ENCODE measurements around the gene MAP6. TPM values are rescaled to one million over a fixed set of nuclear protein-coding genes. Genes with fewer than 3 reads are reported as not detected.
"Not testable (repeated sequence)": the region's sequence is repeated elsewhere in the genome, so short reads cannot be mapped to it uniquely, and the experiment has no call there.

MAP6 gene
- total RNA-seq, 2 donors from 2014 or later, result 0.06 TPM; not detected in 1

DNA sequence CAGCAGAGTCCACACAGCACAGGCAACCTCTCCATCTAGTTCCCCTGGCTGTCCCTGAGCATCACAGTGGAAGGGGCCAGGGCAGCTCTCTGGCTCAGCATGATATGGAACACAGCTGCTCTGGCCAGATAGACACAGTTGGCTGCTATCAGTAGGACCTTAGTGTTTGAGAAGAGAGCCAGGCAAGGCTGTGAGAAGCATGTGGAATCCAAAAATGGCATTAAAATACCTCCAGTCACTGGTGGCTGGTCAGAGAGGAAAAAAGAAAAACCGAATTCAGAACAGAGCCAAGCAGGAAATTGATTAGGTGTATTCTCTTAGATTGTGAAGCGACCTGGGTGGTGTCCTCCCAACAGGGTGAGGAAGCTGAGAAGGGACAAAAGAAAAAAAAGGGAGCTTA, 78.9 kb downstream of the MAP6 start:
- Mint-ChIP-seq H3K9me3 (no peaks in the 10 kb centered on the region), H3K36me3 (no peaks in the 10 kb centered on the region), H3K27ac (no peak overlapping the region)
- no peak for DNase-seq (ENCODE audit: low spot score in 2 of 2)
- no peak for ATAC-seq

GRCh38 chr11:75589051-75589450, 79.8 kb downstream of the MAP6 start:
- no peaks in the 10 kb centered on the region for H3K9me3 Mint-ChIP-seq
- ATAC-seq, result no peak
- H3K27ac Mint-ChIP-seq, result no peak overlapping the region
- DNase-seq (ENCODE audit: low spot score in 2 of 2), result no peak
- H3K36me3 Mint-ChIP-seq, result no peaks in the 10 kb centered on the region

GRCh38 chr11:75588051-75588481, 80.8 kb downstream of the MAP6 start:
- no peaks in the 10 kb centered on the region for H3K9me3 Mint-ChIP-seq
- no peak for ATAC-seq
- no peaks in the 10 kb centered on the region for H3K36me3 Mint-ChIP-seq
- DNase-seq (ENCODE audit: low spot score in 2 of 2), result no peak
- H3K27ac Mint-ChIP-seq, result no peak overlapping the region

DNA sequence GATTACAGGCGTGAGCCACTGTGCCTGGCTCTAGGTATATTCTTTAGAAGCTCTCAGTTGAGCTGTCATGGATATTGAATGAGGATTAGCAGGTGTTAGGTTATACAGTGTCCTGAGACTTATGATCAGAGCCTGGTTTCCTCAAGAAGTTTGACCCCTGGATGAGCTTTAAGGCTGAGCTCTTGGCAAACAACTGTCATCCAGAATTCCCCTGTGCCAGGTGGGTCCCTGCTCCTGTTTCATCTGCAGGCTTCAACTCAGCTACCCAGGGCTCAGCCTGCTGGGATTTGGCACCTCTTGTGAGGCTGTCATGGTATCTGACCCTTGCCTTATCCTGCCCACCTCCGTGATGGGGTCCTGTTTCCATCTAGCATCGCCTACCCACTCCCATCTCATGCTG, 82.4 kb downstream of the MAP6 start:
- H3K27ac Mint-ChIP-seq, result no peak overlapping the region

GRCh38 chr11:75585293-75585670, 83.6 kb downstream of the MAP6 start:
- no peak for ATAC-seq
- Mint-ChIP-seq H3K9me3 (no peaks in the 10 kb centered on the region), H3K36me3 (no peaks in the 10 kb centered on the region)

More for the DNA sequence above, 82.4 kb downstream of the MAP6 start:
- no peak for ATAC-seq
- DNase-seq (ENCODE audit: low spot score in 2 of 2), result no peak
- H3K9me3 Mint-ChIP-seq, result no peaks in the 10 kb centered on the region
- H3K36me3 Mint-ChIP-seq, result no peaks in the 10 kb centered on the region

DNA sequence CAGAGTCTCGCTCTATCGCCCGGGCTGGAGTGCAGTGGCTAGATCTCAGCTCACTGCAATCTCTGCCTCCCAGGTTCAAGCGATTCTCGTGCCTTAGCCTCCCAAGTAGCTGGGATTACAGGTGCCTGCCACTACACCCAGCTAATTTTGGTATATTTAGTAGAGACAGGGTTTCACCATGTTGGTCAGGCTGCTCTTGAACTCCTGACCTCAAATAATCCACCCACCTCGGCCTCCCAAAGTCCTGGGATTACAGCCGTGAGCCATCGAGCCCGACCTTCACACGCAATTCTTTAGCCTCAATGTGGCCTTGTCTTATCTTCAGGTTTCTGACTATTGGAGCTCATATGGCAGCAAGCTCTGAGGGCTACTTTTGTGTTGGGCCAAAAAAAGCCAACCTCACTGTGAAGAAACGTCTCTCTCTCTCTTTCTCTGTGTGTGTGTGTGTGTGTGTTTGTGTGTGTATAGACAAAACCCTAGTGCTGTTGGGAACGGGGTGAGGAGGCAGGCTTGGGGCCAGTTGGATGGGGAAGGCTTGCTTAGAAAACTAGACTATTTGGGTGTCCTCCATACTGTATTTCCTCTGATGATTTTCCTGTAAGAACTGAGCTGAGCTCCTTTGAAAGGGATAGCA, 84.1 kb downstream of the MAP6 start:
- DNase-seq (ENCODE audit: low spot score in 2 of 2); H3K9me3 Mint-ChIP-seq; H3K36me3 Mint-ChIP-seq; ATAC-seq: not testable (repeated sequence)
- H3K27ac Mint-ChIP-seq, result peak overlapping the region in 1 of 2 donors; percentile 39

More at GRCh38 chr11:75585293-75585670, 83.6 kb downstream of the MAP6 start:
- no peak for DNase-seq (ENCODE audit: low spot score in 2 of 2)
- no peak overlapping the region for H3K27ac Mint-ChIP-seq

- DNase-seq (ENCODE audit: low spot score in 2 of 2) (no peak), ATAC-seq (peak; percentile 6 to 17)
- H3K27ac Mint-ChIP-seq, result peak overlapping the region in 1 of 2 donors; percentile 79
- no peaks in the 10 kb centered on the region for H3K36me3 Mint-ChIP-seq
- no peaks in the 10 kb centered on the region for H3K9me3 Mint-ChIP-seq
Observed at GRCh38 chr11:75583718-75584658, 84.8 kb downstream of the MAP6 start.

DNA sequence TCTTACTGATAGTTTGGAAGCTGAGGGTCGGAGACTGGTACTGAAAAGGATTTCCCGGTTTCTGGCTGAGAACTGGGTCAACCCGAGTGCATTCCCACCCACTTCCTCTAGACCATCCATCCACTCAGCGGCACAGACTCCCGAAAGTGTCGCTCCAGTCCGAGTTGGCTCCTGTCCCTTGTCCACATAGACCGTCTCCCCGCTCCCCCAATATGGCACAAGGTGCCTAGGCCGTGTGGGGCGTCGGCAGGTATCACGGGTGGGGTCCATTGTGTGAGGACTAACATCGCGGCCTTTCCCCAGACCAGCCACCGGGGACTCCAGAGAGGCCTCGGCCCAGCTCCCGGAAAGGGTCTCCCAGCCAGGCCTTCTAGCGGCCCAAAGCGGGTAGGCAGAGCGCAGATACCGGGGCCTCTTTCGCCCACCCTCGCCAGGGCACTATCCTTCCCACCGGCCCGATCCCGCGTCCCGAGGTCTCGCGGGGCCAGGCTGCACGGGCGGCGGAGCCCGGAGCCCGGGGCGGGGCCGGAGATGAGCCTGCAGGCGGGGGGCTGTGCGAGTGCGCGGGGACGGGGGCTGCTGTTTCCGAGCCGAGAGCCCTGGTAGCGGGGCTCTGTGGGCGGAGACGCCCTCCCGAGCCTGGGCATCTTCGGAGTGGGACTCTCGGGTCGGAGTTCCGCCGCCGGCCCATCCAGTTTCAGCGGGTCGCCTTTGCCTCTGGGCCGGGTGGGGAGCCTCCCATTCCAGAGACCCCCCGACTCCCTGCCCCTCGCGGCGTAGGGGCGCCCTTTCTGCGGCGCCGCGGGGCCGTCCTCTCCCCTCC, 85.7 kb downstream of the MAP6 start:
- DNase-seq (ENCODE audit: low spot score in 2 of 2), result peak in 1 of 2 donors; percentile 73
- H3K36me3 Mint-ChIP-seq, result no peaks in the 10 kb centered on the region
- H3K27ac Mint-ChIP-seq, result peak overlapping the region; percentile 4 to 70

GRCh38 chr11:75582506-75582894, 86.3 kb downstream of the MAP6 start:
- H3K9me3 Mint-ChIP-seq, result no peaks in the 10 kb centered on the region
- peak; percentile 17 to 44 for ATAC-seq
- no peaks in the 10 kb centered on the region for H3K36me3 Mint-ChIP-seq
- no peak for DNase-seq (ENCODE audit: low spot score in 2 of 2)
- peak overlapping the region; percentile 4 to 70 for H3K27ac Mint-ChIP-seq

More for the DNA sequence above, 85.7 kb downstream of the MAP6 start:
- no peaks in the 10 kb centered on the region for H3K9me3 Mint-ChIP-seq
- peak; percentile 86 to 96 for ATAC-seq

- Mint-ChIP-seq H3K36me3 (no peaks in the 10 kb centered on the region), H3K9me3 (no peaks in the 10 kb centered on the region), H3K27ac (no peak overlapping the region)
- ATAC-seq, result no peak
- no peak for DNase-seq (ENCODE audit: low spot score in 2 of 2)
Observed at GRCh38 chr11:75579841-75580240, 89.0 kb downstream of the MAP6 start.

DNA sequence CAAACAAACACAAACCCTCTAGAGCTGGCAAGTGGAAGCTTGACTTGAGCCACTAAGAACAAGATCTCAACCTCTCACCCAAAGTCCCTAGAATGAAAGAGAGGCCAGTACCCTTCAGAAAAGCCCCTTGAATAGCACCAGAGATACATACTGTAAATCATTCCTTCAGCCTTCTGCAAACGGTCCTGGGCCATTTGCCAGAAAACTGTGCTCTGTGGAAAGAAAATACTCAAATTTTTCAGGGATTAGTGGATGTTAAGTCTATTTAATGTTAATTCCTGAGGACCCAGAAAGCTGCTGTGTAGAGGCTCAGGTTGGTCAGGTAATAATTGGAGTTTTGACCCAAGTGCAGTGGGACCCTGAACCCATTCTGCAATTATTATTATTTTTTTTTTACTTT, 89.9 kb downstream of the MAP6 start:
- H3K36me3 Mint-ChIP-seq, result no peaks in the 10 kb centered on the region
- ATAC-seq, result no peak
- H3K9me3 Mint-ChIP-seq, result no peaks in the 10 kb centered on the region
- DNase-seq (ENCODE audit: low spot score in 2 of 2), result no peak
- no peak overlapping the region for H3K27ac Mint-ChIP-seq

DNA sequence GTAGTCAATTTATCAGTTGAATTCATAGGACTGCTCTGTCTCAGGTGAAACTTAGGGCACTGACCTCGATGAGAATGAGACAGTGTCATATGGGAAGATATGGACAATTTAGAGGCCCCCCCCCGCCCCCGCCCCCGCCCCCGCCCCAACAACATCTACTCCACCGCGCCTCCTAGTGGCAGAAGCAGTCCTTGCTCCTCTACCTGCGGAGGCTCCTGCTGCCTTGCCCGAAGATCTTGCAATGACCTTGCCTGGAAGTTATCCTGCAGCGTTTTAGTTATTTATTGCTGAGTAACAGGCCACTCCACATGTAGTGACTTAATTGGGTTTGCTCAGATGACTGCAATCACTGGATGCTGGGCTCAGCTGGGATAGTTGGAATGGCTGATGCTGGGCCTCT, 91.6 kb downstream of the MAP6 start:
- Mint-ChIP-seq H3K27ac (no peak overlapping the region), H3K36me3 (no peaks in the 10 kb centered on the region), H3K9me3 (no peaks in the 10 kb centered on the region)
- DNase-seq (ENCODE audit: low spot score in 2 of 2), result peak in 1 of 2 donors; percentile 65
- ATAC-seq, result peak in 1 of 2 donors; percentile 20

DNA sequence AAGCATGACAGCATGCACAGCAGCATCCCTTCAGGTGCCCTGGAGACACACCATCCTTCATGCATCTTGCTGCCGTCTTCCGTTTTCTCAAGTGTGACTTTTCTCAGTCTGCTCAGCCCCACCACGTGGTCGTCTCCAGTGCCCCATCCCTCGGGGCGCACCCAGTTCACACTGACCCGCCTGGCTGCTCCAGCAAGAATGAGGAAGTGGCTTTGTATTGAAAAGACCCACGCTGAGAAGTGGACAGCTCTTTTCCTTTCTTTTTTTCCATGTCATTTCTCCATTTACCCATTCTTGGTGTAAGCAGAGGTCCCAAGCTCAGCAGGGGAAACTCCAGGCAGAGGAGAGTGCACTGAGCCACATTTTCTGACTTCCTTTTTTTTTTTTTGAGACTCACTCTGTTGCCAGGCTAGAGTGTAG, 92.3 kb downstream of the MAP6 start:
- Mint-ChIP-seq H3K36me3 (no peaks in the 10 kb centered on the region), H3K27ac (no peak overlapping the region), H3K9me3 (no peaks in the 10 kb centered on the region)
- no peak for DNase-seq (ENCODE audit: low spot score in 2 of 2)
- peak in 1 of 2 donors; percentile 21 for ATAC-seq

- Mint-ChIP-seq H3K9me3 (no peaks in the 10 kb centered on the region), H3K27ac (no peak overlapping the region), H3K36me3 (no peaks in the 10 kb centered on the region)
- ATAC-seq (no peak), DNase-seq (ENCODE audit: low spot score in 2 of 2) (no peak)
Observed at GRCh38 chr11:75576017-75576416, 92.8 kb downstream of the MAP6 start.

DNA sequence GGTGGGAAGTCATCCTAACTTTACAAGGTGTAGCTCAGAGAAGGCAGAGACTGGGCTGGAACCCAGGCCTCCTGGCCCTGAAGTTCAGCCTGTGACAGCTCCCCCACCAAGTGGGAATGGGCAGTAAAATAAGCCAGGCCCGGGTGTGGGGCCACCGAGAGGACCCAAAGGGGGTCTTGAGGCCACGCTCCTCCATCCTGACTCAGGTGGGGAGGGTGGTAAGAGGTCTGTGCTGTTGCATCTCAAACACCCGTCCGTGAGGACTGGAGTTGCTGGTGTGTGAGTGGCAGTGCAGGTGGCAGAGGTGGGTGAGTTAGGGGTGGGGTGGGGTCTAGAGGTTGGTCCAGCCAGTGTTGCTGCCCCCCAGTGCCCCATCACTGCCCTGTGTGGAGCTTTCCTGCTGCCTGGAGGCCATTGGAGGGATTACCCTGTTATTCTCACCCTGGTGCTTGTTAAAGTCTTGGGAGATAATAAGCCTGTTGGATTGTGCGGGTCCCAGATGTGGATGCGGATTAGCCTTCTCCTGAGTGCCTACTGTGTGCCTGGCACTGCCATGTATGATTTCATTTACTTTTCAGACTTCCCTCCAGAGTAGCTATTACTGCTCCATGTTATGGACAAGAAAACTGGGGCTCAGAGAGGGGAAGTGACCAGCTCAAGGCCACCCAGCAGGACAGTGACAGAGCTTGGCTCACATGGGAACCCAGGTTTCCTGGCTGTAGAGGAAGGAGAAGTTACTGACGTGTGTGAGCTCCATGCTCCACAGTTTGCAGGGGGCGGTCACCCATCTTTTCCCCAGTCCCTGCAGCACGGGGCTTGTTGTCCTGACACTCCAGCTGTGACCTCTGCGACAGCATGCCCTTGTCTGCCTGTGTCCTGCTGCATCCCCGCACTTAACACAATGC, 93.9 kb downstream of the MAP6 start:
- H3K27ac Mint-ChIP-seq, result no peak overlapping the region
- H3K9me3 Mint-ChIP-seq, result no peaks in the 10 kb centered on the region
- no peak for DNase-seq (ENCODE audit: low spot score in 2 of 2)
- peak in 1 of 2 donors; percentile 11 for ATAC-seq
- no peaks in the 10 kb centered on the region for H3K36me3 Mint-ChIP-seq

DNA sequence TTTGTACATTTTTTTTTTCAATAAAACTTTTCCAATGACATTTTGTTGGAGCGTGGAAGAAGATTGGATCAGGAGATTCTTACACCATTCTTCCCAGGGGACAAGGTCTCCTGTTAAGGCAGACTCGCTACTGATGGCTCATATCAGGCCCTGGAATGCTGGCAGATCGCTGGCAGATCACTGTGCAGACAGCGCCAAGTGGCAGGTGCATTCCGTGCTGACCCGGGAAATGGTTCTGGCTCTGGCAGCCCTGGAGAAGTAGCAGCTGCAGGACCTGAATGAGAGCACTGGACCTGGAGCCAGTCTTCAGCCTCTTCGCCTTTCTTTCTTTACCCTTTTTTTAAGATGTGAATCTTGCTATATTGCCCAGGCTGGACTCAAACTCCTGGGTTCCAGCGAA, 96.1 kb downstream of the MAP6 start:
- DNase-seq (ENCODE audit: low spot score in 2 of 2) (no peak), ATAC-seq (no peak)
- H3K27ac Mint-ChIP-seq, result peak overlapping the region in 1 of 2 donors; percentile 3
- H3K36me3 Mint-ChIP-seq, result no peaks in the 10 kb centered on the region
- H3K9me3 Mint-ChIP-seq, result no peaks in the 10 kb centered on the region

Data from activated naive CD4-positive, alpha-beta T cell treated with anti-CD3 and anti-CD28 coated beads, Interleukin-2, amount 50 U/mL, for 72 hours (primary cell).